GM23338 (cell line): ENCODE results near the gene MRPS26. TPM values are rescaled to one million over a fixed set of nuclear protein-coding genes. Genes with fewer than 3 reads are reported as not detected.
A peak's percentile ranks its signal among the peaks of the same experiment; 100 is the strongest.

Experiments
- ATAC-seq: fragments of 200-7000 bp; cut with Tn5 transposase; 3 replicates; pipeline ENCODE4 v1.9.1; 2020
- DNase-seq: peaks from one replicate; pipeline ENCODE4 v3.0.0-alpha.2; 2015; ENCODE audit warnings: low spot score
- H2AFZ ChIP-seq: fragments of 200-600 bp; sonication (generic); 2 replicates; pipeline ENCODE4 v1.8.0; 2016; ENCODE audit warnings: antibody characterized with exemption, mild to moderate bottlenecking, moderate library complexity
- H3F3A ChIP-seq: fragments of 200-600 bp; sonication (generic); replicated peaks from 2 replicates; pipeline ENCODE4 v1.8.0; 2017; ENCODE audit warnings: antibody characterized with exemption, mixed run types, low read depth
- H3K27ac ChIP-seq: fragments of 200-600 bp; sonication (generic); 2 replicates; pipeline ENCODE4 v1.6.1; 2016; ENCODE audit warnings: low read depth
- H3K27me3 ChIP-seq: fragments of 200-600 bp; sonication (generic); 2 replicates; pipeline ENCODE4 v1.8.0; 2016; ENCODE audit warnings: mild to moderate bottlenecking, mixed run types, moderate library complexity; ENCODE audit not compliant: insufficient read depth
- H3K36me3 ChIP-seq: fragments of 200-600 bp; sonication (generic); 2 replicates; pipeline ENCODE4 v1.8.0; 2016; ENCODE audit warnings: mild to moderate bottlenecking; ENCODE audit not compliant: insufficient read depth
- H3K4me1 ChIP-seq: fragments of 200-600 bp; sonication (generic); 2 replicates; pipeline ENCODE4 v1.8.0; 2016; ENCODE audit warnings: mild to moderate bottlenecking, moderate library complexity; ENCODE audit not compliant: insufficient read depth
- H3K4me2 ChIP-seq: fragments of 200-600 bp; sonication (generic); 2 replicates; pipeline ENCODE4 v1.7.1; 2017; ENCODE audit warnings: mixed run types
- H3K4me3 ChIP-seq: fragments of 200-600 bp; sonication (generic); 2 replicates; pipeline ENCODE4 v1.6.1; 2016; ENCODE audit warnings: mixed run types
- H3K79me2 ChIP-seq: fragments of 200-600 bp; sonication (generic); replicated peaks from 2 replicates; pipeline ENCODE4 v1.8.0; 2017; ENCODE audit warnings: mild to moderate bottlenecking; ENCODE audit not compliant: insufficient read depth
- H3K9me2 ChIP-seq: fragments of 200-600 bp; sonication (generic); 2 replicates; pipeline ENCODE4 v1.8.0; 2017; ENCODE audit not compliant: insufficient read depth
- H4K20me1 ChIP-seq: fragments of 200-600 bp; sonication (generic); replicated peaks from 2 replicates; pipeline ENCODE4 v1.8.0; 2017; ENCODE audit warnings: mild to moderate bottlenecking; ENCODE audit not compliant: insufficient read depth
- H3K27ac Mint-ChIP-seq: 2 replicates; pipeline ENCODE4 v1.8.0; 2020; ENCODE audit warnings: inconsistent platforms, mild to moderate bottlenecking, moderate library complexity, mixed read lengths
- H3K27me3 Mint-ChIP-seq: 3 replicates; pipeline ENCODE4 v1.8.0; 2022; ENCODE audit warnings: low read depth, mild to moderate bottlenecking, moderate library complexity, mixed read lengths, inconsistent platforms; ENCODE audit not compliant: insufficient read depth, poor library complexity
- H3K36me3 Mint-ChIP-seq: 3 replicates; pipeline ENCODE4 v1.8.0; 2021; ENCODE audit warnings: low read depth, mild to moderate bottlenecking, inconsistent platforms, moderate library complexity, mixed read lengths
- H3K4me1 Mint-ChIP-seq: 3 replicates; pipeline ENCODE4 v1.8.0; 2020; ENCODE audit warnings: mild to moderate bottlenecking, inconsistent platforms, mixed read lengths
- H3K4me3 Mint-ChIP-seq: 3 replicates; pipeline ENCODE4 v1.8.0; 2021; ENCODE audit warnings: moderate library complexity, mild to moderate bottlenecking, inconsistent platforms, mixed read lengths
- H3K9me3 Mint-ChIP-seq: 3 replicates; pipeline ENCODE4 v1.8.0; 2020; ENCODE audit warnings: moderate library complexity, mild to moderate bottlenecking, inconsistent platforms, mixed read lengths
- EZH2 ChIP-seq: fragments of 200-600 bp; sonication (generic); IDR thresholded peaks from one replicate; pipeline ENCODE4 v1.8.0; 2017; ENCODE audit warnings: antibody characterized with exemption, mild to moderate bottlenecking, low read depth; ENCODE audit not compliant: unreplicated experiment
- JUNB ChIP-seq: IDR thresholded peaks from one replicate; pipeline ENCODE4 v1.6.1; 2016; ENCODE audit warnings: antibody characterized with exemption; ENCODE audit not compliant: unreplicated experiment
- NANOG ChIP-seq: IDR thresholded peaks from 2 replicates; pipeline ENCODE4 v1.6.1; 2016; ENCODE audit warnings: antibody characterized with exemption, borderline replicate concordance
- POLR2AphosphoS5 ChIP-seq: IDR thresholded peaks from 2 replicates; pipeline ENCODE4 v1.6.1; 2016; ENCODE audit warnings: antibody characterized with exemption, low read depth
- REST ChIP-seq: IDR thresholded peaks from one replicate; pipeline ENCODE4 v1.6.1; 2018; ENCODE audit warnings: antibody characterized with exemption; ENCODE audit not compliant: unreplicated experiment
- ZNF114 ChIP-seq: fragments of 250-450 bp; sonication (Bioruptor Pico); IDR thresholded peaks from 2 replicates; pipeline ENCODE4 v1.5.0; 2020; ENCODE audit warnings: mild to moderate bottlenecking, moderate library complexity
- ZNF331 ChIP-seq: fragments of 250-450 bp; sonication (Bioruptor Pico); IDR thresholded peaks from 2 replicates; pipeline ENCODE4 v1.5.0; 2020; ENCODE audit warnings: low read depth, mild to moderate bottlenecking, moderate library complexity
- ZNF462 ChIP-seq: fragments of 250-450 bp; sonication (Bioruptor Pico); IDR thresholded peaks from 2 replicates; pipeline ENCODE4 v1.5.0; 2020; ENCODE audit warnings: mild to moderate bottlenecking, moderate library complexity
- polyA plus RNA-seq: library from polyadenylated mRNA; unstranded; fragments of >200 nt; fragmentation: Nextera tagmentation; extraction: Ambion mirVana; gene quantifications from 2 replicates; pipeline ENCODE4 v1.2.1, GENCODE V29; 2016
- total RNA-seq: library from RNA; depleted of rRNA; stranded (reverse); fragments of >200 nt; shearing (Covaris generic); gene quantifications from 2 replicates; pipeline ENCODE4 v1.2.3, GENCODE V29; 2014

MRPS26 gene
- total and polyA plus RNA-seq, 2 experiments from 2014 or later = 105 to 154 TPM

- no peak for TF ChIP-seq REST
- TF ChIP-seq JUNB = no peak
- TF ChIP-seq ZNF114 (CRISPR knock-in tag) = no peak
These were observed 48.1 kb downstream of the MRPS26 start (continued) for GRCh38 chr20:3093861-3094361.

- H3K4me2 ChIP-seq = no peak overlapping the region
- H3K9me3 Mint-ChIP-seq = no peaks in the 10 kb centered on the region
- no peak overlapping the region for H3K27ac ChIP-seq
- peak overlapping the region; percentile 72 for H3K27ac Mint-ChIP-seq
- H3F3A ChIP-seq = no peaks in the 10 kb centered on the region
- no peaks in the 10 kb centered on the region for H3K9me2 ChIP-seq
- no peak overlapping the region for H3K4me3 ChIP-seq
- H3K36me3 Mint-ChIP-seq = no peaks in the 10 kb centered on the region
- peak overlapping the region; percentile 84 for H2AFZ ChIP-seq
- no peak for DNase-seq
- no peaks in the 10 kb centered on the region for H3K79me2 ChIP-seq
- no peak for ATAC-seq
- H4K20me1 ChIP-seq = no peaks in the 10 kb centered on the region
- no peaks in the 10 kb centered on the region for H3K4me1 ChIP-seq
- peaks cover 35% of the 10 kb centered on the region for H3K27me3 ChIP-seq
- H3K27me3 Mint-ChIP-seq = peaks cover 11% of the 10 kb centered on the region
- no peaks in the 10 kb centered on the region; the same call in 1 of the 2 replicates for H3K36me3 ChIP-seq
- no peak overlapping the region; the same call in 2 of the 3 replicates for H3K4me3 Mint-ChIP-seq
- H3K4me1 Mint-ChIP-seq = no peaks in the 10 kb centered on the region
- no peak for TF ChIP-seq ZNF114 (CRISPR knock-in tag)
- no peak for TF ChIP-seq ZNF462 (CRISPR knock-in tag)
- no peak for TF ChIP-seq REST
- no peak for TF ChIP-seq JUNB
- TF ChIP-seq EZH2 = no peak
- TF ChIP-seq NANOG = no peak
- no peak for TF ChIP-seq POLR2AphosphoS5
- no peak for TF ChIP-seq ZNF331
These were observed 49.2 kb downstream of the MRPS26 start for GRCh38 chr20:3094848-3095629.
